Islet precursor cell (in vitro differentiated cells): ENCODE data around the gene ST8SIA6.
A peak's percentile ranks its signal among the peaks of the same experiment; 100 is the strongest.
"Not testable (repeated sequence)": the region's sequence is repeated elsewhere in the genome, so short reads cannot be mapped to it uniquely, and the experiment has no call there.

Experiments used
- DNase-seq: peaks from one replicate; pipeline ENCODE4 v3.0.0-alpha.2; 2018

Gene ST8SIA6

DNA sequence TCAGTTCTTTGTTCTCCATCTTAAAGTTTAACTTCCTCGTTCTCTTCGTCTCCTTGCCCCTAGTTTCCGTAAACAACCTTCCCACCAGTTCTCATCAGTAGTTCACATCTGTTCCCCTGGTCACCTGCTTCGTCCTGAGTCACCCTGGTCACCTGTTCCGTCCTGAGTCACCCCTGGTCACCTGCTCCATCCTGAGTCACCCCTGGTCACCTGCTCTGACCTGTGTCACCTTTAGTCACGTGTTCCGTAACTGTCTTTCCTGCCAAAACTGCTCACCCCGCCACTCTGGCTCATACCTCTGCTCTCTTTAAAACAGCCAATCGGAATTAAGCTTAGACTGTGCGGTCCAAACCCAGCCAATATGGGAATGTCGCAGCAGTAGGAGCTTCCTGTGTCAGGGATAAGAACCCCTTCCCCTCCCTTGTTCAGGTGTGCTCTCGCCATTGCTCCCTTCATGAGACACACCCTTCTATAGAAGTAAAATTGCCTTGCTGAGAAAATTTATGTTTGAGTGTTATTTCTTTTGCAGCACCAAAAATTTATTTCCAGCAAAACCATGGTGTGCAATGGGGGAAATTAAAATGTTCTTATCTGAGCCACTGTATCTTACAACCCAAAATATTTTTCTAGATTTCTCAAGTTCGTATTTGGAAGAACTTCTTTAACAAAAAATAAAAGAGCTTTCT lies 114.1 kb downstream of the ST8SIA6 start:
- peak; percentile 70 for DNase-seq

DNA sequence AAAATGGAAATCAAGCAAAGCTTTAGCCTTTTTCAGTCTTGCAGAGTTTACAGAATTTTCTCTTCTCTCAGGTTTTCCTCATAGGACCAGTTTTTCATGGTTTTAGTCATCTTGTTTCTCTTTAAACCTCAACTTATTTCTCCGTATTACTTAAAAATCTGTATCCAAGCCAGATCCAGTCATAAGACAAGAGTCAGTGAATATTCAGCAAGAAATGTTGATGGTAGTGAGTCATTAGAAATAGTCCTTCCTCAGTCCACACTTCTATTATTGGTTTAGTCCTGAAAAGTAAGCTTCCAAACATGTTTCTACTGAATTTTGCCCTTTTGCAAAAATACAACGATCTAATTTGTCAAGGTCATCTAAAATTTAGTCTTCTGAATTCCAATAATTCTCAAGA lies 119.3 kb downstream of the ST8SIA6 start:
- DNase-seq, result no peak

- no peak for DNase-seq
These were observed 123.9 kb downstream of the ST8SIA6 start for GRCh38 chr10:17330501-17330900.

GRCh38 chr10:17326377-17326776 lies 128.0 kb downstream of the ST8SIA6 start:
- DNase-seq, result no peak

DNA sequence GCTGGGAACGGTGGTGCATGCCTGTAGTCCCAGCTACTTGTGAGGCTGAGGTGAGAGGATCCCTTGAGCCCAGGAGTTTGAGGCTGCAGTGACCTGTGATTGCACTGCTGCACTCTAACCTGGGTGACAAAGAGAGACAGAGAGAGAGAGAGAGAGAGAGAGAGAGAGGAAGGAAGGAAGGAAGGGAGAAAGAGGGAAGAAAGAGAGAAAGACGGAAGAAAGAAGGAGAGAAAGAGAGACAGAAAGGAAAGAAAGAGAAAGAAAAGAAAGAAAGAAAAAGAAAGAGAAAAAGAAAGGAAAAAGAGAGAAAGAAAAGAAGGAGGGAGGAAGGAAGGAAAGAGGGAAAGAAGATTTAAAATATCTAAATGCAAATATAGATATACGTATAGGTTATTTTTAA lies 132.4 kb downstream of the ST8SIA6 start:
- DNase-seq, result not testable (repeated sequence)

DNA sequence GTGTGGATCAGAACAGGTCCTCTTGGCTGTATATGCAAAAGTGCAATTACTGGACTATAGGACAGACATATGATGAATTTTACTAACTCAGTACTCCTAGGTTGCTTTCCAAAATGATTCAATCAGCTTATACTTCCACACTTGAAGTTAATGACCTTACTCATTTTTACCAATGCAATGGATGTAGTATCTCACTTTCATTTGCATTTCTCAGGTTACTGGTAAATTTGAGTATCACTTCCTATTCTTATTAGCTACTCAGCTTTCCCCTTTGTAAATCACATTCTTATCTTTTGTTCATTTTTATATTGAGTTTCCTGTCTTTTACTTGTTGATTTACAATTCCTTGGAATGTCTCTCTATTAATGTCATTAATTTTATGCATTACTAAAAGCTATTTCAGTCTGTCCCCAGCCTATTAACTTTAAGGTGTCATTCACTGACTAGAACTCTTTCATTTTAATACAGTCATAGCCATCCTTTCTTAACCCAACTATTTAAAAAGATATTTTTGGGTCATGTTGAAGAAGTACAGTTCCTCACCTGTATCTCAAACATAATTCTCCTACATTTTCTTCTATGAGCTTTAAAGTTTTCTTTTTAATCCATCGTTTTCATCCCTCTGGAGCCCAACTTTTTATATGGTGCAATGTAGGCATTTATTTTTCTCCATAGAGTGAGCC lies 137.8 kb downstream of the ST8SIA6 start:
- no peak for DNase-seq

- no peak for DNase-seq
These were observed 145.0 kb downstream of the ST8SIA6 start for GRCh38 chr10:17309435-17309834.

DNA sequence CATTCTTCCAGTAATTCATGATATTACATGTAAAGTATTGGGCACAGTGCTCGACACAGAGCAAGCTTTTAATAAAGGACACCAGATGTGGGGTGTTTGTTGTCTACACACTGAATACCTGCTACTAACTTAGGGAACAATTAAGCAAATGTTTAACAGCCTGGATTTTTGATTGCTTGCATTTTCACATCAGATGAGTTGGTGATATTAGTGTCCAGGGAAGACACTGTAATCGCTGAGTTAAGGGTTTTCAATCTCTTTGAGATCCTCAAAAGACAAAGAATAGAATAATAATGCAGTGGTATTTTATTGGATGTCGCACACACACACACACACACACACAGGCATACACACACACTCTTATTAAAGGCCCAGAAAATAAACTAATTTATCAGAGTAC lies 147.3 kb downstream of the ST8SIA6 start:
- DNase-seq, result no peak

DNA sequence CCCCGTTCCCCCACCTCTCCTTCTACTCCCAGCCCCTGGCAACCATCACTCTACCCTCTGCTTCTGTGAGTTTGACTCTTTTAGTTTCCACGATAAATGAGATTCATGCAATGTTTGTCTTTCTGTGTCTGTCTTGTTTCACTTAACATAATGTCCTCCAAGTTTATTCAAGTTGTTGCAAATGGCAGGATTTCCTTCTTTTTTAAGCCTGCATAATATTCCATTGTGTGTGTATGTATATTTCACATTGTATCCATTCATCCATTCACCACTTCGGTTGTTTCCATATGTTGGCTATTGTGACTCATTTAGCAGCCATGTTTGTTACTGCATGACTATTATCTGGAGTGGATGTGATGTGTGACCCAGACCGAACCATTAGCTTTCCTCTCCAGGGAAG lies 162.0 kb downstream of the ST8SIA6 start:
- DNase-seq, result no peak

GRCh38 chr10:17290226-17290625 lies 164.2 kb downstream of the ST8SIA6 start:
- DNase-seq, result no peak

DNA sequence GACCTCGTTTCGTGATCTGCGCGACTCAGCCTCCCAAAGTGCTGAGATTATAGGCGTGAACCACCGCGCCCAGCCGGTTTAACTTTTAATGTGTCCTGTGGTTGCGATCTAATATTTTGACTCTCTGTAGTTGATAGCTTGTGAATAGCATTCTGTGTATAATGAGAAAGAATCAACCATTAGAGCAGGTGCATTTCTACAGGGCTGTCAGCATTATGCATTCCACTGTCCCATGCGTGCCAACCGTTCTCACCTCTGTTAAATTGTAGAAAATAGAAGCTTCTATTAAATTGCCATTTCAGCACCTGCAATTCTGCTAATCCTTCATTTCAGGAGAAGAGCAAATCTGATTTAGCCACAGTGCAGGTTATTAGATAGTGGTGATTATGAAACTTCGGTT lies 164.6 kb downstream of the ST8SIA6 start:
- no peak for DNase-seq

GRCh38 chr10:17286562-17287550 lies 167.5 kb downstream of the ST8SIA6 start:
- peak; percentile 62 for DNase-seq

GRCh38 chr10:17282311-17282710 lies 172.1 kb downstream of the ST8SIA6 start:
- DNase-seq, result no peak

DNA sequence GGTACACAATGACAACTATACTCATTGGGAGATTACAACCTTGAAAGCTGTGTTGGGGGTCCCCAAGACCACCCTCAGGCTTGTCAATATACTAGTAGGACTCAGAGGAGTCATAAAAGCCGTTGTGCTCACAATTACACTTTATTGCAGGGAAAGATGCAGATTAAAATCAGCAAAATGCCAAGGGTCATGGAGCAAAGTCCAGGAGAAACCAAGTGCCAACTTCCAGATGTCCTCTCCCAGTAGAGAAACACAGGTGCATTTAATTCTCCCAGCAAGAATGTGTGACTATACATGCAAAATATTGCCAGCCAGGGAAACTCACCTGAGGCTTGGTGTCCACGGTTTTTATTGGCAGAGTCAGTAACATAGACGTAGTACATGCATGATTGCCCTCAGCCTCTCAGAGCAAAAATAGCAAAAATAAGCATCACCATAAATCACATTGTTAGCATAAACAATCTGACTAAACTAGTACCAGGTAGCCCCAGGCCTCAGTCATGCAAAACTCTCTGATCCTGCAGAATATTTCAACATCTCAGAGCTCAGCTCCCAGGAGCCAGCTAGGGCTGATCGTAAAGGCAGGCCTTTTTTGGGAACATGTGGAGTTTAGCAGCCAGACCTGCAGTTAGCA lies 175.7 kb downstream of the ST8SIA6 start:
- DNase-seq, result no peak

DNA sequence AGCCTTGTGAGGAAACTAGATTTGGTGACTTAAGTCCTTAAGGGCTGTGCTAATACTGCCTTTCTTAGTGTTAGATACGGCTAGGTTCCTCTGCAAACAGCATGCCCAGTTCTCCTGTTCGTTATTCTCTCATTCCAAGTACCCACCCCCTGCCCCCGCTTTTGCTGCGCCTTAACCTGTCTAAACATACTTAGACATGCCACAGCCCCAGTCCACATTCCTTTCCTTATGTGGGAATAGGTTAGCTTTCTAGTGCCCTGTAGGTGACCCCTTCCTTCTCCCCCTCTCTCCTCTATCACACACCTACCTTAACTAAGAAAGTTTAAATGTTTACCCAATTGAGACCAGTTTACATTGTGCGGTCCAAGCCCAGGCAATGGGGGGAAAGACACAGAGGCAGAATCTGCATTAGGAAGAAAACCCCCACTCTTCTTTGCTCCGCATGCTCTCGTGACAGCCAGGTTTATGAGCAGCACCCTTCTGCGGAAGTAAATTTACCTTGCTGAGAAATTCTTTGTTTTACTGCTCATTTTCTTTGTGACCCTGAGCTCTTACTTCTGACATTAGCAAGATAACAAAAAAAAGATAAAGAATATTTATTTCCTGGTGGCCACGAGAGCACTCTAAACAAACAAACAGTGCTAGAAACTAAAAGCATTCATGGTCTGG lies 177.5 kb downstream of the ST8SIA6 start:
- peak; percentile 68 for DNase-seq

GRCh38 chr10:17273403-17273802 lies 181.0 kb downstream of the ST8SIA6 start:
- DNase-seq, result peak; percentile 73

DNA sequence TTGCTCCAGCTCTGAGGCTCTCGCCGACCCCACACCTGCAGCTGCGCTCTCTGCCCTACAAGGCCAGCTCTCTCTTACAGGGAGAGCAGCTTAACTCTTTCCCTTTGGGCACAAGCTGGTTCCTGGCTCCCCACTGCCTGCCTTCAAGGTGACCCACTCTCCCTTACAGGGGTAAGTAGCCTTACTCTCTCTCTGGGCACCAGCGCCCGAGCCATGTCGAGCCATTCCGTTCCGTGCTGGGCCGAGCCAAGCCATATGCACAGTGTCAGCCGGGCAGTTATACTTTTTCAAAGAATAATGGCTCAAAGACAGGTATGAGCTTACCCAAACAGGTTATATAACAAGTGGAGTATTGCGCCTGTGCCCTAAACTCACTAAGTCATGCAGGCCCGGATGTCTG lies 181.7 kb downstream of the ST8SIA6 start:
- no peak for DNase-seq
